Caco-2 (cell line): ENCODE measurements around the gene USP37. TPM values are rescaled to one million over a fixed set of nuclear protein-coding genes. Genes with fewer than 3 reads are reported as not detected.

Experiments used
- BruUV-seq: library from RNA; stranded (reverse); fragments of 400-500 nt; replicated peaks from 2 replicates; lab custom pipeline; 2021; lab: Mats Ljungman, UMichigan
- CTCF ChIA-PET: fragments of 300-600 bp; sonication (Branson Sonifier 250); formaldehyde crosslinking; loops from one replicate; lab custom pipeline; 2022; ENCODE audit warnings: antibody characterized with exemption; lab: Charles Lee
- POLR2A ChIA-PET: fragments of 300-600 bp; sonication (Branson Sonifier 250); formaldehyde crosslinking; loops from one replicate; lab custom pipeline; 2022; ENCODE audit warnings: antibody characterized with exemption; lab: Charles Lee
- DNase-seq, 2 experiments: peaks; one replicate each; pipeline versions ENCODE4 v3.0.0 to v3.0.0-alpha.2; 2020 to 2022
- H3K27me3 ChIP-seq: replicated peaks from 2 replicates; pipeline ENCODE4 v1.6.0; 2011; ENCODE audit warnings: low read length; ENCODE audit not compliant: control insufficient read depth, insufficient read depth
- H3K36me3 ChIP-seq: 2 replicates; pipeline ENCODE4 v1.5.1; 2011; ENCODE audit warnings: low read length; ENCODE audit not compliant: control insufficient read depth, insufficient read depth
- H3K4me1 ChIP-seq: fragments of 250-450 bp; sonication (Bioruptor Pico); 2 replicates; pipeline ENCODE4 v1.5.1; 2020; ENCODE audit warnings: mild to moderate bottlenecking
- H3K4me3 ChIP-seq: 2 replicates; pipeline ENCODE4 v1.5.1; 2011; ENCODE audit warnings: low read depth, mild to moderate bottlenecking, control low read depth, low read length
- H3K9me3 ChIP-seq: fragments of 250-450 bp; sonication (Bioruptor Pico); 2 replicates; pipeline ENCODE4 v1.5.1; 2020; ENCODE audit warnings: mild to moderate bottlenecking, moderate library complexity
- H3K27ac Mint-ChIP-seq: one replicate; pipeline ENCODE4 v1.8.0; 2022; ENCODE audit warnings: mixed read lengths; ENCODE audit not compliant: unreplicated experiment
- H3K27me3 Mint-ChIP-seq: one replicate; pipeline ENCODE4 v1.8.0; 2022; ENCODE audit warnings: mixed read lengths; ENCODE audit not compliant: insufficient read depth, unreplicated experiment
- H3K36me3 Mint-ChIP-seq: one replicate; pipeline ENCODE4 v1.8.0; 2022; ENCODE audit warnings: mild to moderate bottlenecking, mixed read lengths; ENCODE audit not compliant: insufficient read depth, unreplicated experiment
- H3K4me1 Mint-ChIP-seq: one replicate; pipeline ENCODE4 v1.8.0; 2022; ENCODE audit warnings: low read depth, mixed read lengths; ENCODE audit not compliant: unreplicated experiment
- H3K4me3 Mint-ChIP-seq: one replicate; pipeline ENCODE4 v1.8.0; 2022; ENCODE audit warnings: mild to moderate bottlenecking, moderate library complexity, mixed read lengths; ENCODE audit not compliant: unreplicated experiment
- H3K9me3 Mint-ChIP-seq: one replicate; pipeline ENCODE4 v1.8.0; 2022; ENCODE audit warnings: mixed read lengths; ENCODE audit not compliant: unreplicated experiment
- intact Hi-C: fragments of 100-400 bp; cut with micrococcal nuclease; formaldehyde crosslinking; loops from one replicate; pipeline ENCODE4 v1.10.0; 2022; ENCODE audit not compliant: unreplicated experiment
- total RNA-seq: library from RNA; stranded (reverse); gene quantifications from 2 replicates; pipeline ENCODE4 v1.2.3, GENCODE V29; 2022
- TF ChIP-seq, protein P1 (sequence below), 2 experiments: fragments of 200-600 bp in 1 of 2; IDR thresholded peaks; 1 replicate in 1 of 2; 2 replicates in 1 of 2; pipeline versions ENCODE4 v1.5.1 to v1.8.0; 2011 to 2022; ENCODE audit warnings: antibody characterized with exemption in 1 of 2, control low read depth in 1 of 2, inconsistent platforms in 1 of 2, low read depth in 1 of 2, low read length in 1 of 2, mild to moderate bottlenecking in 1 of 2, moderate library complexity in 1 of 2; ENCODE audit not compliant: insufficient read depth in 1 of 2, severe bottlenecking in 1 of 2, unreplicated experiment in 1 of 2

Gene USP37
- total RNA-seq, 1 experiment from 2014 or later, result 22.2 TPM

DNA sequence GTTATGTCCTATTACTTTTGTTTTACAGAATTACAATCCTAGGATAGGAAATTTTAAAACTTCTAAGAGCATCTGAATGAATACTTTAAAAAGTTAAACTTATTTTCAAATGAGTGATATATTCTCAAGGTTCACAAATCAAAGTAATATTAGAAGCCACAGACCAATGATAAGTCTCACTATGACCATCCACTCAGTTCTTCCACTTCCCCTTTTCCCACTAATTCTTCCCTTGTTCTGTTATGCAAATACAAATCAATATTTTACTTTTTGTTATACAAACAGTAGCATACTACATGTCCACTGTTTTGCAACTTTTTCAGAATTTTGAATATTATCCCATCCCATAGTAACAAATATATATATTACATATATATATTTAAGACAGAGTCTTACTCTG, 20.2 kb downstream of the USP37 start:
- intact Hi-C loops, result no loop called here
- POLR2A ChIA-PET, result no interaction called here
- Mint-ChIP-seq H3K27ac (no peak overlapping the region), H3K9me3 (no peaks in the 10 kb centered on the region), H3K4me1 (no peaks in the 10 kb centered on the region), H3K36me3 (peaks cover 70% of the 10 kb centered on the region), H3K4me3 (no peak overlapping the region), H3K27me3 (no peaks in the 10 kb centered on the region)
- BruUV-seq, result no TSS peak
- H3K4me1 ChIP-seq, result no peaks in the 10 kb centered on the region
- no peaks in the 10 kb centered on the region for H3K27me3 ChIP-seq
- TF ChIP-seq, protein P1, sequence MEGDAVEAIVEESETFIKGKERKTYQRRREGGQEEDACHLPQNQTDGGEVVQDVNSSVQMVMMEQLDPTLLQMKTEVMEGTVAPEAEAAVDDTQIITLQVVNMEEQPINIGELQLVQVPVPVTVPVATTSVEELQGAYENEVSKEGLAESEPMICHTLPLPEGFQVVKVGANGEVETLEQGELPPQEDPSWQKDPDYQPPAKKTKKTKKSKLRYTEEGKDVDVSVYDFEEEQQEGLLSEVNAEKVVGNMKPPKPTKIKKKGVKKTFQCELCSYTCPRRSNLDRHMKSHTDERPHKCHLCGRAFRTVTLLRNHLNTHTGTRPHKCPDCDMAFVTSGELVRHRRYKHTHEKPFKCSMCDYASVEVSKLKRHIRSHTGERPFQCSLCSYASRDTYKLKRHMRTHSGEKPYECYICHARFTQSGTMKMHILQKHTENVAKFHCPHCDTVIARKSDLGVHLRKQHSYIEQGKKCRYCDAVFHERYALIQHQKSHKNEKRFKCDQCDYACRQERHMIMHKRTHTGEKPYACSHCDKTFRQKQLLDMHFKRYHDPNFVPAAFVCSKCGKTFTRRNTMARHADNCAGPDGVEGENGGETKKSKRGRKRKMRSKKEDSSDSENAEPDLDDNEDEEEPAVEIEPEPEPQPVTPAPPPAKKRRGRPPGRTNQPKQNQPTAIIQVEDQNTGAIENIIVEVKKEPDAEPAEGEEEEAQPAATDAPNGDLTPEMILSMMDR (IDR thresholded peaks at IDR 0.05; ENCODE audit: insufficient read depth in 1 of 2, low read depth in 1 of 2, low read length in 1 of 2, severe bottlenecking in 1 of 2, unreplicated experiment in 1 of 2), result no peak
- CTCF ChIA-PET, result no interaction called here
- no peaks in the 10 kb centered on the region for H3K36me3 ChIP-seq
- H3K9me3 ChIP-seq, result no peaks in the 10 kb centered on the region
- DNase-seq, result no peak
- H3K4me3 ChIP-seq, result no peak overlapping the region

DNA sequence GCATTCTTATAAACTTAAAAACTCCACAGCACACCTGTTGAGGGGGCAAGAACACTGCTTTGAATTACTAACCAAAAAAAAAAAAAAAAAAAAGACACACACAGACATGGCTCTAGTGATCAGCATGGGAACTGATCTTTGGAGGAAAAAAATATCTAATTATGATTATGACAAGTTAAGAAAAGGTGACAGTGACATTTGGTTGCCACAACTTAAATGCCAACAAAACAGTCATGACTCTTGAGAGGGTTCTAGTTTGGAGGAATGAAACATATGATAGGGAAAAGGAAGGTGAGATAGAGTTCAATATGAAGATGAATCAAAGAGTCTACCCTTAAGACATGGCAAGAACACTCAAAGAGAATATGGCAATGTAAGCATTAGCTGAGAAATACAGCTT, 20.6 kb downstream of the USP37 start:
- no peaks in the 10 kb centered on the region for H3K9me3 Mint-ChIP-seq
- no peak overlapping the region for H3K4me3 Mint-ChIP-seq
- peaks cover 1% of the 10 kb centered on the region; the same call in 1 of the 2 replicates for H3K36me3 ChIP-seq
- H3K4me3 ChIP-seq, result no peak overlapping the region
- H3K27me3 Mint-ChIP-seq, result no peaks in the 10 kb centered on the region
- ChIA-PET CTCF (no interaction called here), POLR2A (no interaction called here)
- no peaks in the 10 kb centered on the region for H3K4me1 ChIP-seq
- no peak for DNase-seq
- peaks cover 65% of the 10 kb centered on the region for H3K36me3 Mint-ChIP-seq
- H3K27me3 ChIP-seq, result no peaks in the 10 kb centered on the region
- no peaks in the 10 kb centered on the region for H3K4me1 Mint-ChIP-seq
- BruUV-seq, result no TSS peak
- intact Hi-C loops, result no loop called here
- TF ChIP-seq, protein P1 (IDR thresholded peaks at IDR 0.05; ENCODE audit: insufficient read depth in 1 of 2, low read depth in 1 of 2, low read length in 1 of 2, severe bottlenecking in 1 of 2, unreplicated experiment in 1 of 2), result no peak
- H3K9me3 ChIP-seq, result no peaks in the 10 kb centered on the region
- H3K27ac Mint-ChIP-seq, result no peak overlapping the region

DNA sequence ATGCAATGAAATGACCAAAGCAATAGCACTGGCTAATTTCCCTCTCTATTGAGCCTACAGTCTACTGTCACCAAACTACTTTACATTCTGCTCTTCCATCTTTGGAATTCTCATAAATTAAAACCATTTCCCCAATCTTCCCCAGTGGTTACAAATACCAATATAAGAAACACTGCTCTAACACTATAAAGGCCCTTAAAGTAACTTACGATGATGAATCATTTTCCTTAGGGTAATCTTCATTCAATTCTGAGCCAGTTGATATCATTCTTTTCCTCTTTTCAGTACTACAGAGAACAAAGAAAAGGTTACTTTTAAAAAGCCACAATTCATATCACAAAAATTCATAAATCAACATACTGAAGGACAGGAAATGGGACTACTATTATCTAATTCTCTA, 22.1 kb downstream of the USP37 start:
- ChIA-PET CTCF (no interaction called here), POLR2A (no interaction called here)
- no peaks in the 10 kb centered on the region for H3K9me3 ChIP-seq
- H3K36me3 ChIP-seq, result peaks cover 1% of the 10 kb centered on the region; the same call in 1 of the 2 replicates
- Mint-ChIP-seq H3K4me3 (no peak overlapping the region), H3K9me3 (no peaks in the 10 kb centered on the region), H3K27ac (no peak overlapping the region), H3K27me3 (no peaks in the 10 kb centered on the region), H3K4me1 (no peaks in the 10 kb centered on the region), H3K36me3 (peaks cover 61% of the 10 kb centered on the region)
- H3K4me3 ChIP-seq, result no peak overlapping the region
- no peaks in the 10 kb centered on the region for H3K27me3 ChIP-seq
- no peaks in the 10 kb centered on the region for H3K4me1 ChIP-seq
- BruUV-seq, result no TSS peak
- intact Hi-C loops, result no loop called here
- DNase-seq, result no peak
- TF ChIP-seq, protein P1 (IDR thresholded peaks at IDR 0.05; ENCODE audit: insufficient read depth in 1 of 2, low read depth in 1 of 2, low read length in 1 of 2, severe bottlenecking in 1 of 2, unreplicated experiment in 1 of 2), result no peak
